IPS-18c (cell line): ENCODE data around the gene GTF2A2.
"Not testable (repeated sequence)": the region's sequence is repeated elsewhere in the genome, so short reads cannot be mapped to it uniquely, and the experiment has no call there.

Experiments
- H3K4me3 ChIP-seq: 2 replicates; pipeline ENCODE4 v1.7.0; 2013; ENCODE audit warnings: low read depth, mild to moderate bottlenecking, low read length, moderate library complexity; ENCODE audit not compliant: insufficient read depth
- H3K9me3 ChIP-seq: one replicate; pipeline ENCODE4 v1.6.1; 2013; ENCODE audit warnings: mild to moderate bottlenecking, low read length, moderate library complexity; ENCODE audit not compliant: control insufficient read depth, insufficient read depth

GTF2A2 gene, protein sequence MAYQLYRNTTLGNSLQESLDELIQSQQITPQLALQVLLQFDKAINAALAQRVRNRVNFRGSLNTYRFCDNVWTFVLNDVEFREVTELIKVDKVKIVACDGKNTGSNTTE

DNA sequence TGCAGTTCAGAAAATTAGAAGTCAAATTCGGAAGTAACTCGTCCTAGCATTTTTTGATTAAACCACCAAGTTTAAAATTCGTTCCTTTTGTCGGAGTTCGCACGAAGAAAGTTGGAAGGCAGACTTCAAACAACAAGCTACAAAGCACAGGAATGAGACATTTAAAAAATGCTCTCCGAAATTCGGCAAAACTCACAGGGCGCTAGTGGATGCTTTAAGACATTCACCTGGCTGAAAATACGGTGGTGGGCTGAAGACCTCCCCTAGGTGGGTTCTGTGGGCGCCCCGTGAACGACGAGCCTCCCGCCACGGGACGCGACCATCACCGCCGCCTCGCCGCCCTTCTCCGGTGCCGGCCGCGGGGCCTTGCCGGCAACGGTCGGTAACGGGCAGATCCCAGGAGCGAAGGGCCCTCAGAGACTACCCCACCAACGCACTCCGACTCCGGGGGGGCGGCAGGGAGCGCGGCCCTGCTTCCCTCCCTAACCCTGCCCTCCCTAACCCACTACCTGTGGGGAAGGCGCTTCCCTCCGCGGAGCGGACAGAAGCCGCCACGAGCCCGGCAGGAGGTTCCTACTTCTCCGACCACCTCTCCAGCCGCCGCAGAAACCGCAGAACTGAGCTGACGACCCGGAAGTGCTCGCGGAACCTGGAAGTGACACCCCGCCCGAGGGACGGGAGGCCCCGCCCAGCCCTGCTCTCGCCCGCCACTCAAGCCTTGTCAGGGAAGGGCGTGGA lies at the start of gene GTF2A2:
Gene GTF2A2 (minus strand): TSS at position 619 of the 738 bp plus-strand sequence. CDS start 5,238 bp downstream, outside the sequence.
- no peaks in the 10 kb centered on the region for H3K9me3 ChIP-seq

DNA sequence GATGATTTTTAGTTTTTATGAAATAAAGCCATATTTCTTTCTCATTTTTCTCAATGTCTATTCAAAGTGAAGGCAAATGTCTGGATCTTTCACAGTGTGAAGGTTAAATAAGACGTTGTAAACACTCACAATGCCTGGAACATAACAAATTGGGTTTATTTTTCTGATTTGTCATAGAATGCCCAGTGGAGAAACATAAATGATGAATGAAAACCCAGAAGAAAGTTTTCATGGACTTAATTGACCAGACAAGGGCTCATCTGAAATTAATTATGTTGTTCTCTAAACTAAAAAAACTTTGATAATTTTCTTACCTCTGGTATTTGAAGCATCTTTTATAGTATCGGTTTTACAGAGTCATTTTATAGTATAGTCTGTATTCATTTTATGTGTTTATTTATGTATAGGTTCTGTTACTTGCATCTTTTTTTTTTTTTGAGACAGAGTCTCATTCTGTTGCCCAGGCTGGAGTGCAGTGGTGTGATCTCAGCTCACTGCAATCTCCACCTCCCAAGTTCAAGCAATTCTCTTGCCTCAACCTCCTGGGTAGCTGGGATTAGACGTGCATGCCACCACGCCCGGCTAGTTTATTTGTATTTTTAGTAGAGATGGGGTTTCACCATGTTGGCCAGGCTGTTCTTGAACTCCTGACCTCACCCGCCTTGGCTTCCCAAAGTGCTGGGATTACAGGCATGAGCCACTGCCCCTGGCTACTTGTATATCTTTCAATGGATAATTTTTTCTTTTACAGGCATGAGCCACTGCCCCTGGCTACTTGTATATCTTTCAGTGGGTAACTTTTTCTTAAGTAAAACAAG lies 46.9 kb upstream of the GTF2A2 start:
- Histone ChIP-seq H3K4me3 (no peak overlapping the region), H3K9me3 (no peaks in the 10 kb centered on the region)

More for the DNA sequence above, at the start of gene GTF2A2:
- peak within 1 kb of the TSS; percentile 65 for H3K4me3 ChIP-seq

- Histone ChIP-seq H3K9me3 (no peaks in the 10 kb centered on the region), H3K4me3 (no peak overlapping the region)
Measured at GRCh38 chr15:59702351-59702750, 45.0 kb upstream of the GTF2A2 start.

DNA sequence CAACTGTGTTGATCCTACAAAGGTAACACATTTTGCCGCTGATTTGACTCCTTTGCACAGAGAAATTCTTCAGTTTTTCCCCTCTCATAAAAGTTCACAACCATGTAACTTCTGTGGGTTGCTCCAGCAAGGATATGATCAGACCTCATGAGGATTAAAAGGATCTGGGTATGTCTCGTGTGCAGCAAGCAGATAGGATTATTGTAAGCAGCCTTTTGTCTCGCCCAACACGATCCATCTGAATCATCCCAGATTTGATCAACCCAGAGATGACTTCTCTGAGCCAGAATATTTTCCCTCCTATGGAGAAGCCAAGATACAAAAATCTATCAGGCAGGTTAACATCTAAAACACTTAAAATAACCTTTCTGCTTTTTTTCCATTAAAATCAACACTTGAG lies 44.6 kb upstream of the GTF2A2 start:
- Histone ChIP-seq H3K4me3 (no peak overlapping the region), H3K9me3 (no peaks in the 10 kb centered on the region)

- Histone ChIP-seq H3K9me3 (no peaks in the 10 kb centered on the region), H3K4me3 (no peak overlapping the region)
Measured at GRCh38 chr15:59699810-59700431, 42.6 kb upstream of the GTF2A2 start.

DNA sequence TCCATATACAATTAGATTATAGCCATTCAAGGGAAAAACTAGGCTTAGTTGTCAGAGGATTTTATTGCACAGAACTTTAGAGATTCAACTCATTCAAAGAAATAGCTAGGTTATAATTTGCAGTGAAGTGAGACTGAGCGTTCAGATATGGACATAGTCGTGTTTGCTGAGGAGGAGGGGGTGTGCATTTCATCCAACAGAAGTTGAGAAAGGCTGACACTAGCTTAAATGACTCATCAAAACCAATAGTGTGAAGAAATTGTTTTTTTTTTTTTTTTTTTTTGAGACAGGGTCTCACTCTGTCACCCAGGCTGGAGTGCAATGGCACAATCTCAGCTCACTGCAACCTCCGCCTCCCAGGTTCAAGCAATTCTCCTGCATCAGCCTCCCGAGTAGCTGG lies 40.8 kb upstream of the GTF2A2 start:
- H3K4me3 ChIP-seq, H3K9me3 ChIP-seq: not testable (repeated sequence)

GRCh38 chr15:59696332-59696731 lies 39.0 kb upstream of the GTF2A2 start:
- no peaks in the 10 kb centered on the region for H3K9me3 ChIP-seq
- no peak overlapping the region for H3K4me3 ChIP-seq

DNA sequence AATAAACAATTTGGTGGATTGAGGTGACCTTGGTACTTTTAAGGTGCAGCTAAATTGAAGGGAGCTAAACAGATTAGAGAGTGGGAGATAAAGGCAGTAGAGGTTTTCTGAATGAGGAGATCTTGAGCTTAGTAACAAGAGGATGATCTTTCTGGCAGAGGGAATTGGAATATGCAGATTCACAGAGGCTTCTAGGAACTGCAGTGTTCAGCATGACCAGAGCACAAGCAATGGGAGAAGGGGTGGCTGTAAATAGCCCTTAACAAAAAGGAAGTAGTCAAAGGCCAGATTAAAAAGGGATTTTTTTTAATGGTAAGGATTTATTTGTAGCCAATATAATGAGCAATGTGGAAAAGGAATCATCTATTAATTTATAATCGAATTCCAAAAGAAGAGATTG lies 37.5 kb upstream of the GTF2A2 start:
- no peak overlapping the region for H3K4me3 ChIP-seq
- no peaks in the 10 kb centered on the region for H3K9me3 ChIP-seq

GRCh38 chr15:59691194-59691805 lies 34.0 kb upstream of the GTF2A2 start:
- no peak overlapping the region for H3K4me3 ChIP-seq

DNA sequence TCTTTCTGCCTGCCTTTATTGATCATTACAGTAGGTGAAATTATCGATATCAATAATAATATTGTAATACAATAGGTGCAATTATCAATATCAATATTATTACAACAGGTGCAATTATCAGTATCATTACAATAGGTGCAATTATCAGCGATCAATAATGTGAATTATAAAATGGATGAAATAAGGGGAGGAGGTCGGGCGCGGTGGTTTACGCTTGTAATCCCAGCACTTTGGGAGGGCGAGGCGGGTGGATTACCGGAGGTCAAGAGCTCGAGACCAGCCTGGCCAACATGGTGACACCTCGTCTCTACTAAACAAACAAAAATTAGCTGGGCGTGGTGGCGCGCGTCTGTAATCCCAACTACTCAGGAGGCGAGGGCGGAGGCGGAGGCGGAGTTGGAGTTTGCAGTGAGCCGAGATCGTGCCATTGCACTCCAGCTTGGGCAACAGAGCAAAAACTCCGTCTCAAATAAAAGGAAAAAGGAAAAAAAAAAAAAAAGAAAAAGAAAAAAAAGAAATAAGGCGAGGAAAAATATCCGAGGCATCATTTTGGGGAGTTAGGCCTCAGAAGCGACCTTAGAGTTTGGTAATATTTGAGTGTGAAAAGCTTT lies 32.4 kb upstream of the GTF2A2 start:
- no peaks in the 10 kb centered on the region for H3K9me3 ChIP-seq
- H3K4me3 ChIP-seq = peak overlapping the region; percentile 96

More at GRCh38 chr15:59691194-59691805, 34.0 kb upstream of the GTF2A2 start:
- H3K9me3 ChIP-seq = no peaks in the 10 kb centered on the region

- no peaks in the 10 kb centered on the region for H3K9me3 ChIP-seq
- H3K4me3 ChIP-seq = peak within 1 kb of the TSS; percentile 96
Measured at GRCh38 chr15:59688782-59689625, 31.7 kb upstream of the GTF2A2 start, which contains the start of gene BNIP2. Gene BNIP2 (minus strand): TSS chr15:59689320. CDS start chr15:59682457, 6,863 bp downstream.

DNA sequence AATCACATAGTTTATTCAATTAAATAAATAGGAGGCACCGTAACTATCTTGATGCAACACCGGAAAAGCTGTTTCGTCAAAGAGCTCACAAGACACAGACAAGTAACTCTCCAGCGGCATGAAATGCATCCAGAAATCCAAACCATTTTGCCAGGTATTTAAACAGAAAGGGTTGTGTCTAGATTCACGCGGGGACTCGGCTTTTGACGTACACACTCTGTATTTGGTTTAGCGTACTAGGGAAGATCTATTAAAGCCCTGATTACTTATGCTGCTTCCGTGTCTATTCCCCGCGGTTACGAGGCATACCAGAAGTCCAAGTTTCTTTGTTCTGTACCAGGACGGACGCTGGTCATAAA lies 31.1 kb upstream of the GTF2A2 start:
- Histone ChIP-seq H3K4me3 (peak overlapping the region; percentile 96), H3K9me3 (no peaks in the 10 kb centered on the region)

DNA sequence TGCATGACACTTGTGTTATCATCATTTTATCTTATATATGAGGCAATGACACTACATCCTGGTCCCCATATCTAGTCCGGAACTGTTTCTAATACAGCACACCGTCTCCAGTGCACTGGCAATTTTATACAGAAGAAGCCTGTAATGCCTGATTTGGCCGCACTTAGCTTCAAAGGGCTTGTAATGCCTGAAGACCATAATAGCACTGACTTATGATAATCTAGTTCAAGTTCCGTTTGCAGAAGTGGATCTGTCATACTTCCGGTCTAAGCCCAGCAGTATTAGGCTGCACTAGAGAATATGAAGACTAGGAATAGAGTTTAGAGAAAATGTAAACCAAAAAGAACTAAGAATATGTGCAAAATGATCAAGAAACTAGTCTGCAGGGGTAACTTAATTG lies 30.5 kb upstream of the GTF2A2 start:
- Histone ChIP-seq H3K4me3 (peak overlapping the region; percentile 96), H3K9me3 (no peaks in the 10 kb centered on the region)

DNA sequence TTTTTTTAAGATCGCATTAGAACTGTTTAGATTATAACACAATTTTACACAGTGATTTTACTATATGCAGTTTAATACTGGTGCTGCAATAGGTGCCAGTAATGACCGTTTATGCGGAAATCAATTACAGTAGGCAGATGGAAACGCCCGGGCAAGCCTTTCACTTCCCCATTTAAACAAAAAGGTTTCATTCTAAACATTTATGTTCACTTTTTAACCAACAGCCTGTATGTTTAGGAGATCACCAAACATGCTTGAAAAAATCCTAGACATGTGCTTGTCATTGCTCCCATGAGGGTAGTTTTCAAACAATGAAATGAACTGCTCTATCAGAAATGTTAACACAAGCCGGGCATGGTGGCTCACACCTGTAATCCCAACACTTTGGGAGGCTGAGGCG lies 29.1 kb upstream of the GTF2A2 start:
- H3K4me3 ChIP-seq = no peak overlapping the region
- no peaks in the 10 kb centered on the region for H3K9me3 ChIP-seq

DNA sequence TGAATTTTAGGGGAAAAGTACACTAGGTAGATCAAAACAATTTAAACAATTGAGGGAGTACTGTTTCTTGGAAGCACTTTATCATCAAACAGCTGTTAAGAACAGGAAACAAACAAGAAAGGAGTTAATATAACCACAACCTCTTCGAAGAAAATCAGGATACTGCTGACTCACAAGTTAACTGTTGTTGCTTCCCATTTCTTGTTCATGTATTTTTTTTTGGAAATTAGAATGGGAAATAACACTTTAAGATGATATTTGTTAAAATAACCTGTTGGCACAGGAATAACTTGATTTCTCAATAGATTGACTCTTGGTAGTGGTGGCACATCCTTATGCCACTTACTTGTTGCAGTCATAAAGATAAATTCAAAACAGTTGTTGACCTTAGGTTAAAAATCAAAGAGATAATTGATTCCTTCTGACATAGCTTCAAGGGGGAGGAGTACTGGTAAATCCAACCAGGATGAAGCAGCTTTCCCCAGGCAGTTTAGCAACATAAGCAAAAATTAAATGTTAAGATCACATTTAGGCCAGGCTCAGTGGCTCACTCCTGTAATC lies 28.5 kb upstream of the GTF2A2 start:
- H3K9me3 ChIP-seq = no peaks in the 10 kb centered on the region
- H3K4me3 ChIP-seq = no peak overlapping the region

DNA sequence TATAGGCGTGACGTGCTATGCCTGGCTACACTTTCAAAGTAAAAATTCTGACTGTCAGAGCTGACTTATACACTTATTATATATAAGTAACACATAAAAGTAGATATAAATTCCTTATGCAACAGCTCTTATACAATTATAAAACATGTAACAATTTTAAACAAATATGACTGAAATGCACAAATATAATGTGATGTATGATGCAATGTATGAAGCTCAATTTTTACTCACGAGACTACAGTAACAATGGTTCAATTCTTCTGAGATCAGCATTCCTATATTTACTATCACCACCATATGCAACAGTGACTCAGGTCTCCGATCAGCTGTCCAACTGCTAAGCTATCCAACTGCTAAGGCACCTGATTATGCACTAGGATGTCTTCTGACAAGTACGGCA lies 23.6 kb upstream of the GTF2A2 start:
- H3K4me3 ChIP-seq = no peak overlapping the region
- H3K9me3 ChIP-seq = no peaks in the 10 kb centered on the region
